ENCODE data around the gene TBK1. TPM values are rescaled to one million over a fixed set of nuclear protein-coding genes. Genes with fewer than 3 reads are reported as not detected.

Gene TBK1
- polyA plus RNA-seq, 2 of the 4 experiments (the other 2 are of a cell fraction), result 29.3 to 52.5 TPM

GRCh38 chr12:64404470-64405256, 47.3 kb upstream of the TBK1 start (continued):
- no peak for TF ChIP-seq SREBF2 (IDR thresholded peaks at IDR 0.05)

- Histone ChIP-seq H3K9me3 (no peaks in the 10 kb centered on the region), H3K4me3 (no peak overlapping the region), H3K4me2 (peak overlapping the region; percentile 77; the same call in 2 of the 3 replicates), H3K27ac (no peak overlapping the region), H3K4me1 (peaks cover 45% of the 10 kb centered on the region; the same call in 2 of the 3 replicates)
- FAIRE-seq (no peak), DNase-seq (ENCODE audit: low read depth in 1 of 2, low spot score in 1 of 2) (no peak), ATAC-seq (no peak)
- CTCF ChIA-PET, result interaction anchor here (0.8 kb wide), 1 partner anchor 27 kb away, joined by 4 read pairs; no protein-coding TSS in a partner anchor
- POLR2A ChIA-PET, result interaction anchor here (0.7 kb wide), 1 partner anchor 301 kb away, joined by 6 read pairs; no protein-coding TSS in a partner anchor
- 91% methylated on average over 9 of the region's 9 CpGs for WGBS (ENCODE audit: missing lambda C conversion rate)
- no peak for TF ChIP-seq CBX2 (IDR thresholded peaks at IDR 0.05; ENCODE audit: borderline replicate concordance, low read depth)
- no peak for TF ChIP-seq ZC3H11A (IDR thresholded peaks at IDR 0.05)
- TF ChIP-seq HEYL (CRISPR knock-in tag; IDR thresholded peaks at IDR 0.05), result no peak
Observed at GRCh38 chr12:64407342-64408223, 44.3 kb upstream of the TBK1 start.

GRCh38 chr12:64411427-64411826, 40.5 kb upstream of the TBK1 start:
- ATAC-seq (no peak), DNase-seq (ENCODE audit: low read depth in 1 of 2, low spot score in 1 of 2) (no peak), FAIRE-seq (no peak)
- 89% methylated on average over 2 of the region's 2 CpGs for WGBS (ENCODE audit: missing lambda C conversion rate)
- CTCF ChIA-PET, result no interaction called here
- peaks cover 37% of the 10 kb centered on the region; the same call in 2 of the 3 replicates for H3K4me1 ChIP-seq
- no peak overlapping the region for H3K4me3 ChIP-seq
- H3K27ac ChIP-seq, result no peak overlapping the region
- TF ChIP-seq EP300 (IDR thresholded peaks at IDR 0.05) (no peak), ZSCAN20 (CRISPR knock-in tag; IDR thresholded peaks at IDR 0.05) (no peak), CTCF (IDR thresholded peaks at IDR 0.05) (no peak), MAZ (IDR thresholded peaks at IDR 0.05; ENCODE audit: borderline replicate concordance, low read depth, low read length) (no peak), ELK1 (IDR thresholded peaks at IDR 0.05; ENCODE audit: low read depth, low read length) (no peak), SMC3 (IDR thresholded peaks at IDR 0.05) (no peak), HEYL (CRISPR knock-in tag; IDR thresholded peaks at IDR 0.05) (no peak), ATOH8 (CRISPR knock-in tag; IDR thresholded peaks at IDR 0.05; ENCODE audit: low read depth) (no peak)
- no peak overlapping the region for H3K4me2 ChIP-seq
- POLR2A ChIA-PET, result no interaction called here
- no peaks in the 10 kb centered on the region for H3K9me3 ChIP-seq

- no peak for ATAC-seq
- no peak overlapping the region for H3K27ac ChIP-seq
- H3K4me1 ChIP-seq, result peaks cover 27% of the 10 kb centered on the region; the same call in 2 of the 3 replicates
- no peaks in the 10 kb centered on the region for H3K9me3 ChIP-seq
- DNase-seq (ENCODE audit: low read depth in 1 of 2, low spot score in 1 of 2), result no peak
- H3K4me2 ChIP-seq, result no peak overlapping the region
- CTCF ChIA-PET, result interaction anchor here (0.9 kb wide), 1 partner anchor 11 kb away, joined by 3 read pairs; no protein-coding TSS in a partner anchor
- TF ChIP-seq EHF (CRISPR knock-in tag; IDR thresholded peaks at IDR 0.05) (no peak), ZC3H11A (IDR thresholded peaks at IDR 0.05) (no peak), EHMT2 (IDR thresholded peaks at IDR 0.05; ENCODE audit: low read depth) (no peak), REST (IDR thresholded peaks at IDR 0.05) (no peak), HOXA7 (CRISPR knock-in tag; IDR thresholded peaks at IDR 0.05) (no peak), POLR2A (IDR thresholded peaks at IDR 0.05; ENCODE audit: low read length) (no peak), CBX8 (IDR thresholded peaks at IDR 0.05) (no peak), EP300 (IDR thresholded peaks at IDR 0.05) (no peak), HEYL (CRISPR knock-in tag; IDR thresholded peaks at IDR 0.05) (no peak), NR3C1 (IDR thresholded peaks at IDR 0.05) (no peak), KDM5A (IDR thresholded peaks at IDR 0.05) (no peak), HDAC2 (IDR thresholded peaks at IDR 0.05) (no peak), MAFK (IDR thresholded peaks at IDR 0.05; ENCODE audit: partially characterized antibody) (no peak), CEBPB (IDR thresholded peaks at IDR 0.05) (no peak), SMC3 (IDR thresholded peaks at IDR 0.05) (no peak)
- POLR2A ChIA-PET, result interaction anchor here (1.1 kb wide), 1 partner anchor 8 kb away, joined by 3 read pairs; the partner anchor contains the start of gene XPOT
- WGBS (ENCODE audit: missing lambda C conversion rate), result 96% methylated on average over 2 of the region's 2 CpGs
- H3K4me3 ChIP-seq, result no peak overlapping the region
- FAIRE-seq, result no peak
Observed at GRCh38 chr12:64412459-64412858, 39.5 kb upstream of the TBK1 start.
